K562 (cell line): ENCODE measurements around the gene NDN. TPM values are rescaled to one million over a fixed set of nuclear protein-coding genes. Genes with fewer than 3 reads are reported as not detected.
A peak's percentile ranks its signal among the peaks of the same experiment; 100 is the strongest.

Experiments used
- BMI1 ChIP-seq: fragments of 150-350 bp; IDR thresholded peaks from 2 replicates; pipeline ENCODE4 v1.6.1; 2014; ENCODE audit warnings: low read length
- GTF2A2 ChIP-seq: IDR thresholded peaks from 2 replicates; pipeline ENCODE4 v1.6.1; 2016; ENCODE audit warnings: mild to moderate bottlenecking, missing genetic modification characterization, missing compliant biosample characterization
- KLF1 ChIP-seq: fragments of 450-650 bp; IDR thresholded peaks from 2 replicates; pipeline ENCODE4 v1.6.1; 2016; ENCODE audit warnings: missing genetic modification characterization, missing compliant biosample characterization
- MTA1 ChIP-seq: fragments of 450-650 bp; IDR thresholded peaks from 2 replicates; pipeline ENCODE4 v1.6.1; 2017; ENCODE audit warnings: borderline replicate concordance
- PKNOX1 ChIP-seq: fragments of 450-650 bp; IDR thresholded peaks from 2 replicates; pipeline ENCODE4 v1.6.1; 2016
- RAD21 ChIP-seq, 2 experiments: fragments of 250-450 bp in 1 of 2; fragments of 450-650 bp in 1 of 2; sonication (Bioruptor Pico) in 1 of 2; formaldehyde crosslinking in 1 of 2; IDR thresholded peaks in 1 of 2; conservative IDR thresholded peaks in 1 of 2; 2 replicates each; pipeline versions ENCODE4 v1.4.0 to v1.8.0; 2020 to 2022; ENCODE audit warnings: mild to moderate bottlenecking in 2 of 2, moderate library complexity in 1 of 2
- REST ChIP-seq, 2 experiments: fragments of 450-650 bp; formaldehyde crosslinking in 1 of 2; IDR thresholded peaks; 2 replicates each; pipeline versions ENCODE4 v1.4.0 to v1.6.1; 2014 to 2020; ENCODE audit warnings: mild to moderate bottlenecking in 2 of 2, borderline replicate concordance in 1 of 2, low read depth in 1 of 2
- SNRNP70 ChIP-seq: fragments of 200-400 bp; formaldehyde crosslinking; optimal IDR thresholded peaks from 2 replicates; pipeline ENCODE3; 2017; ENCODE audit warnings: low read depth, low read length
- TSC22D4 ChIP-seq: fragments of 450-650 bp; IDR thresholded peaks from 2 replicates; pipeline ENCODE4 v1.6.1; 2016; ENCODE audit warnings: missing genetic modification characterization, missing biosample characterization, control low read depth
- USF1 ChIP-seq: sonication (generic); formaldehyde crosslinking; IDR thresholded peaks from 2 replicates; pipeline ENCODE4 v1.9.0; 2022; ENCODE audit warnings: mild to moderate bottlenecking, missing genetic modification reagents
- ZC3H11A ChIP-seq: IDR thresholded peaks from 2 replicates; pipeline ENCODE4 v1.6.1; 2012; ENCODE audit warnings: low read depth, low read length, improper control_type of control experiment
- polyA plus RNA-seq, 8 experiments: library from polyadenylated mRNA; depleted of rRNA in 4 of 8; stranded (reverse) in 5 of 8; unstranded in 3 of 8; fragments of >200 nt; fragmentation: Nextera tagmentation in 2 of 8; fragmentation: Illumina TruSeq in 1 of 8; extraction: Ambion mirVana in 2 of 8; extraction: Trizol in 1 of 8; gene quantifications; 2 replicates each; pipeline versions ENCODE4 v1.2.1 to v1.2.3, GENCODE V29; 2011 to 2014; ENCODE audit warnings: inconsistent platforms in 1 of 8, missing spikeins in 1 of 8
- total RNA-seq, 7 experiments: library from RNA; depleted of rRNA in 6 of 7; stranded (reverse); fragments of >200 nt in 6 of 7; fragmentation: Illumina TruSeq in 2 of 7; extraction: Trizol in 2 of 7; gene quantifications; 2 replicates each; pipeline versions ENCODE4 v1.2.1 to v1.2.3, GENCODE V29; 2011 to 2021; ENCODE audit warnings: low replicate concordance in 1 of 7
- TF ChIP-seq, protein P1 (sequence below): sonication (generic); formaldehyde crosslinking; IDR thresholded peaks from 2 replicates; pipeline ENCODE4 v1.8.1; 2023; ENCODE audit warnings: missing genetic modification reagents, mild to moderate bottlenecking, borderline replicate concordance

Gene NDN
- total and polyA plus RNA-seq, 9 of the 15 experiments (the other 6 are each of a cell fraction or from before 2014, with no cell fraction given) = 0.52 to 5.7 (median 2.1) TPM

DNA sequence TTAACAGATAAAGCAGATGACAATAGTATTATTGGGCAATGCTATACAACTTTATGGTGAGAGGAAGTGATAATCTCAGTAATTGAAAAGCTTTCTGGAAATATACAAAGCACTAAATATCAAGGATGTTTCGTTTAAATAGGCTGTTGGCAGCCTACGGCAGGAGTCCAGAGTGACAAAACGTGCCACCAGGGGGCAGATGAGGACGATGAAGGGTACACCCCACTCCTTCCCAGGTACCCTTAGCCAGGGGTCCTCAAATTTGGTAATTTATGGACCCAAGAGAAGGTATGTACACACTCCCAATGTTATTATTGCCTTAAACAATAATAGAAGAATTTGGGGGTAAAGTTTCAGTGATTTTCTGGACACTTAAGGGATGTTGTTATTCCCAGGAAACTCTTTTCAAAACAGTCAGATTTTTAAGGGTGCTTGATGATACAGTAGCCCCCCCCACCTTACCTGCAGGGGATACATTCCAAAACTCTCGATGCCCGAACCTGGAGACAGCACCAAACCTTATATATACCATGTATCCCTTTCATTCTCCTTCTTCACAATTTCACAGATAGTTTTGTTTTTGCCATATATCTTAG lies 38.1 kb downstream of the NDN start (continued):
- TF ChIP-seq REST (IDR thresholded peaks at IDR 0.05; ENCODE audit: borderline replicate concordance) = peak; percentile 56; the same call in 1 of the 2 replicates
- TF ChIP-seq REST (CRISPR knock-in tag; IDR thresholded peaks at IDR 0.05; ENCODE audit: low read depth) = no peak
- TF ChIP-seq, protein P1, sequence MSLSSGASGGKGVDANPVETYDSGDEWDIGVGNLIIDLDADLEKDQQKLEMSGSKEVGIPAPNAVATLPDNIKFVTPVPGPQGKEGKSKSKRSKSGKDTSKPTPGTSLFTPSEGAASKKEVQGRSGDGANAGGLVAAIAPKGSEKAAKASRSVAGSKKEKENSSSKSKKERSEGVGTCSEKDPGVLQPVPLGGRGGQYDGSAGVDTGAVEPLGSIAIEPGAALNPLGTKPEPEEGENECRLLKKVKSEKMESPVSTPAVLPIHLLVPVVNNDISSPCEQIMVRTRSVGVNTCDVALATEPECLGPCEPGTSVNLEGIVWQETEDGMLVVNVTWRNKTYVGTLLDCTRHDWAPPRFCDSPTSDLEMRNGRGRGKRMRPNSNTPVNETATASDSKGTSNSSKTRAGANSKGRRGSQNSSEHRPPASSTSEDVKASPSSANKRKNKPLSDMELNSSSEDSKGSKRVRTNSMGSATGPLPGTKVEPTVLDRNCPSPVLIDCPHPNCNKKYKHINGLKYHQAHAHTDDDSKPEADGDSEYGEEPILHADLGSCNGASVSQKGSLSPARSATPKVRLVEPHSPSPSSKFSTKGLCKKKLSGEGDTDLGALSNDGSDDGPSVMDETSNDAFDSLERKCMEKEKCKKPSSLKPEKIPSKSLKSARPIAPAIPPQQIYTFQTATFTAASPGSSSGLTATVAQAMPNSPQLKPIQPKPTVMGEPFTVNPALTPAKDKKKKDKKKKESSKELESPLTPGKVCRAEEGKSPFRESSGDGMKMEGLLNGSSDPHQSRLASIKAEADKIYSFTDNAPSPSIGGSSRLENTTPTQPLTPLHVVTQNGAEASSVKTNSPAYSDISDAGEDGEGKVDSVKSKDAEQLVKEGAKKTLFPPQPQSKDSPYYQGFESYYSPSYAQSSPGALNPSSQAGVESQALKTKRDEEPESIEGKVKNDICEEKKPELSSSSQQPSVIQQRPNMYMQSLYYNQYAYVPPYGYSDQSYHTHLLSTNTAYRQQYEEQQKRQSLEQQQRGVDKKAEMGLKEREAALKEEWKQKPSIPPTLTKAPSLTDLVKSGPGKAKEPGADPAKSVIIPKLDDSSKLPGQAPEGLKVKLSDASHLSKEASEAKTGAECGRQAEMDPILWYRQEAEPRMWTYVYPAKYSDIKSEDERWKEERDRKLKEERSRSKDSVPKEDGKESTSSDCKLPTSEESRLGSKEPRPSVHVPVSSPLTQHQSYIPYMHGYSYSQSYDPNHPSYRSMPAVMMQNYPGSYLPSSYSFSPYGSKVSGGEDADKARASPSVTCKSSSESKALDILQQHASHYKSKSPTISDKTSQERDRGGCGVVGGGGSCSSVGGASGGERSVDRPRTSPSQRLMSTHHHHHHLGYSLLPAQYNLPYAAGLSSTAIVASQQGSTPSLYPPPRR (CRISPR knock-in tag) = no peak
- TF ChIP-seq RAD21 (CRISPR knock-in tag; conservative IDR thresholded peaks at IDR 0.05 in 1 of 2, IDR thresholded peaks at IDR 0.05 in 1 of 2) = peak; percentile 50 to 68
- no peak for TF ChIP-seq GTF2A2 (tag)
- TF ChIP-seq BMI1 = no peak
- TF ChIP-seq USF1 (CRISPR knock-in tag) = no peak
- no peak for TF ChIP-seq MTA1
- TF ChIP-seq KLF1 (tag) = no peak
- no peak for TF ChIP-seq ZC3H11A
- TF ChIP-seq PKNOX1 = no peak
- TF ChIP-seq SNRNP70 = no peak
- no peak for TF ChIP-seq TSC22D4 (tag)
